ENCODE measurements around the gene MEIOSIN.

The MEIOSIN gene

DNA sequence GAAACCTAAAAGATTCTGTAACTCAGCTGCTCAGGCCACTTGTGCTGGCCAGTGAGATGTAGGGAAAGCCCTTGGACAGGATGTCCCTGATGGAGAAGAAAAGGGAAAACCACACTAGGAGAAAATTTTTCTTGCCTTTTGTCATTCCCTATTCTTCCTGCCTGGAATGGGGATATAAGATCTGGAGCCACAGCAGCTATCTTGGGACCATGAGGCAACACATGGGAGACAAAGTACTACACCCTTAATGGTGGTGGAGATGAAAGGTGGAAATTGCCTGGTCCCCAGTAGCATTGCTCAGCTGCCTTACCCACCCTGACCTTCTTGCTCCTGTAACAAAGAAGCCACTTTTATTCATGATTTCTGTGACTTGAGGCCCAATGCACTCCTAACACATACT lies 72.5 kb downstream of the MEIOSIN start:
- TF ChIP-seq ZNF274 (IDR thresholded peaks at IDR 0.05; ENCODE audit: low read depth, low read length) (no peak), YY1 (IDR thresholded peaks at IDR 0.05; ENCODE audit: insufficient read depth, insufficient read length) (no peak), SUZ12 (IDR thresholded peaks at IDR 0.05; ENCODE audit: extremely low read depth, insufficient read depth, insufficient read length) (no peak)
- H3K9me3 ChIP-seq (ENCODE audit: insufficient read depth, low read length), result no peaks in the 10 kb centered on the region
- H3K36me3 ChIP-seq (ENCODE audit: insufficient read depth, insufficient read length, low read length), result no peaks in the 10 kb centered on the region
- DNase-seq (ENCODE audit: low read depth, low spot score), result no peak
- H3K27me3 ChIP-seq (ENCODE audit: insufficient read depth, insufficient read length), result no peaks in the 10 kb centered on the region
- H3K4me3 ChIP-seq (ENCODE audit: insufficient read length, low read depth), result no peak overlapping the region
- no peak overlapping the region for H3K9ac ChIP-seq (ENCODE audit: insufficient read length, low read depth)
- peaks cover 2% of the 10 kb centered on the region for H3K4me1 ChIP-seq (ENCODE audit: insufficient read depth, insufficient read length)

DNA sequence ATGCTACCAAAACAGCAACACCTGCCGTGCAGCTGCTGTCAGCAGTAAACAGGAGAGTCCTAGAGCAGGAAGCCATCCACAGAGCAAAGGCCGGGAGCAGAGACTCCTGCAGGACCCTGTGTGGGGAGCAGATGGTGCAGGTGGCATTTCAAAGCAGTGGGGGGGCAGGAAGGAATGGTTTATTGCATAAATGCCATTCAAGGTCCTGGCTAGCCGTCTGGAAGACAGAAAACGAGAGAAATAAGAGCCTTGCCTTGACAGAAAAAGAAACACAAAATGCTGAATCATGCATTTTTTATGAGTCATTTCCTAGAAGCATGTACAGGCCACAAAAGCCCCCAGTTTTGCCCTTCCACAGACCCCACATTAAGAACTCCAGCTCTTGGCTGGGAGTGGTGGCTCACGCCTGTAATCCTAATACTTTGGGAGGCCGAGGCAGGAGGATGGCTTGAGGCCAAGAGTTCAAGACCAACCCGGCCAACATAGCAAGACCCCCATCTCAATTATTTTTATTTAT lies 76.5 kb downstream of the MEIOSIN start:
- Histone ChIP-seq H3K9me3 (ENCODE audit: insufficient read depth, low read length) (no peaks in the 10 kb centered on the region), H3K4me3 (ENCODE audit: insufficient read length, low read depth) (no peak overlapping the region), H3K36me3 (ENCODE audit: insufficient read depth, insufficient read length, low read length) (no peaks in the 10 kb centered on the region), H3K27me3 (ENCODE audit: insufficient read depth, insufficient read length) (no peaks in the 10 kb centered on the region), H3K9ac (ENCODE audit: insufficient read length, low read depth) (no peak overlapping the region), H3K4me1 (ENCODE audit: insufficient read depth, insufficient read length) (peaks cover 3% of the 10 kb centered on the region)
- no peak for DNase-seq (ENCODE audit: low read depth, low spot score)
- no peak for TF ChIP-seq YY1 (IDR thresholded peaks at IDR 0.05; ENCODE audit: insufficient read depth, insufficient read length)
- no peak for TF ChIP-seq SUZ12 (IDR thresholded peaks at IDR 0.05; ENCODE audit: extremely low read depth, insufficient read depth, insufficient read length)
- TF ChIP-seq ZNF274 (IDR thresholded peaks at IDR 0.05; ENCODE audit: low read depth, low read length), result no peak

DNA sequence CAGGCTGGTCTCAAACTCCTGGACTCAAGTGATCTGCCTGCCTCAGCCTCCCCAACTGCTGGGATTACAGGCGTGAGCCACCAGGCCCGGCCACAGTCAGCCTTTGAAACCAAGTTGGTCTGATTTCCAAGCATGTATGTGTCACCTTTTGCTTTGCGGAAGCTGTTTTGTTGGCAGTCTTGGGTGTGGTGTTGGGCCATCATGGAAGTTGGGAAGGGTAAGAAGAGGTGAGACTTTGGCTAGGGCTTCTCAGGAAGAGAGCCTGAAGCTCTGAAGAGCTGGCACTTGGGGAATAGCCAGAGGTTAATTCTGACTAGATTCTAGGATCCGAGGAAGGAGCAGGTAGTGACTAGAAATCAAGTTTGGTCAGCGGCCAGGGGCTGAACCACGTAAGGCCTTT lies 79.1 kb downstream of the MEIOSIN start:
- no peaks in the 10 kb centered on the region for H3K36me3 ChIP-seq (ENCODE audit: insufficient read depth, insufficient read length, low read length)
- no peak overlapping the region for H3K4me3 ChIP-seq (ENCODE audit: insufficient read length, low read depth)
- no peak for DNase-seq (ENCODE audit: low read depth, low spot score)
- H3K9me3 ChIP-seq (ENCODE audit: insufficient read depth, low read length), result no peaks in the 10 kb centered on the region
- H3K4me1 ChIP-seq (ENCODE audit: insufficient read depth, insufficient read length), result peaks cover 3% of the 10 kb centered on the region
- H3K27me3 ChIP-seq (ENCODE audit: insufficient read depth, insufficient read length), result no peaks in the 10 kb centered on the region
- no peak overlapping the region for H3K9ac ChIP-seq (ENCODE audit: insufficient read length, low read depth)
- TF ChIP-seq ZNF274 (IDR thresholded peaks at IDR 0.05; ENCODE audit: low read depth, low read length) (no peak), YY1 (IDR thresholded peaks at IDR 0.05; ENCODE audit: insufficient read depth, insufficient read length) (no peak), SUZ12 (IDR thresholded peaks at IDR 0.05; ENCODE audit: extremely low read depth, insufficient read depth, insufficient read length) (no peak)
